ENCODE results near the gene TAPBPL. TPM values are rescaled to one million over a fixed set of nuclear protein-coding genes. Genes with fewer than 3 reads are reported as not detected.

Gene TAPBPL
- total and polyA plus RNA-seq, 2 of the 13 experiments (the other 11 are each of a cell fraction or from before 2014, with no cell fraction given) = 10.0 to 14.5 TPM

- TF ChIP-seq E2F2 (CRISPR knock-in tag; IDR thresholded peaks at IDR 0.05; ENCODE audit: borderline replicate concordance) (no peak), ZNF597 (CRISPR knock-in tag; IDR thresholded peaks at IDR 0.05) (no peak), ZSCAN29 (CRISPR knock-in tag; conservative IDR thresholded peaks at IDR 0.05) (no peak), CEBPG (CRISPR knock-in tag; IDR thresholded peaks at IDR 0.05) (0 out of 2 replicates have a peak, but pooled peaks have one; percentile 26), SOX5 (CRISPR knock-in tag; IDR thresholded peaks at IDR 0.05; ENCODE audit: borderline replicate concordance) (0 out of 2 replicates have a peak, but pooled peaks have one; percentile 12), THAP8 (CRISPR knock-in tag; IDR thresholded peaks at IDR 0.05; ENCODE audit: borderline replicate concordance) (no peak), FOXP1 (IDR thresholded peaks at IDR 0.05) (no peak), FOXP1 (CRISPR knock-in tag; IDR thresholded peaks at IDR 0.05) (0 out of 2 replicates have a peak, but pooled peaks have one; percentile 8), ZZZ3 (CRISPR knock-in tag; IDR thresholded peaks at IDR 0.05; ENCODE audit: borderline replicate concordance) (no peak), HES4 (CRISPR knock-in tag; IDR thresholded peaks at IDR 0.05; ENCODE audit: borderline replicate concordance) (no peak), ZNF18 (CRISPR knock-in tag; IDR thresholded peaks at IDR 0.05; ENCODE audit: insufficient replicate concordance) (peak; percentile 93), HNF4A (CRISPR knock-in tag; IDR thresholded peaks at IDR 0.05) (0 out of 2 replicates have a peak, but pooled peaks have one; percentile 6), ZNF850 (CRISPR knock-in tag; conservative IDR thresholded peaks at IDR 0.05) (no peak), HOXA7 (CRISPR knock-in tag; IDR thresholded peaks at IDR 0.05) (no peak), RXRA (CRISPR knock-in tag; IDR thresholded peaks at IDR 0.05) (no peak), ZNF326 (CRISPR knock-in tag; IDR thresholded peaks at IDR 0.05; ENCODE audit: borderline replicate concordance) (no peak), ZBTB10 (CRISPR knock-in tag; IDR thresholded peaks at IDR 0.05; ENCODE audit: borderline replicate concordance) (no peak), POGZ (CRISPR knock-in tag; IDR thresholded peaks at IDR 0.05) (no peak), ATF6 (CRISPR knock-in tag; conservative IDR thresholded peaks at IDR 0.05) (no peak), ZNF510 (CRISPR knock-in tag; IDR thresholded peaks at IDR 0.05; ENCODE audit: low read depth) (no peak)
Measured at GRCh38 chr12:6430124-6430989, 21.5 kb upstream of the TAPBPL start (continued).

Measured in HepG2 (cell line).